Adrenal gland (tissue), 12 donors: ENCODE results near the gene PON2. TPM values are rescaled to one million over a fixed set of nuclear protein-coding genes. Genes with fewer than 3 reads are reported as not detected.

Experiments used
- DNase-seq, 7 donors: peaks; one replicate each; pipeline ENCODE4 v3.0.0-alpha.2; 2019 to 2020
- H3K27ac ChIP-seq, 5 donors: fragments of 200-600 bp; sonication (generic) in 4 of 5; 1 replicate in 3 of 5; 2 replicates in 2 of 5; pipeline versions ENCODE4 v1.5.1 to v1.8.0; 2016 to 2020; ENCODE audit warnings: mild to moderate bottlenecking in 1 of 5
- H3K27me3 ChIP-seq: fragments of 200-600 bp; 2 replicates; pipeline ENCODE4 v1.8.0; 2021
- H3K36me3 ChIP-seq, 2 donors: fragments of 200-600 bp; replicated peaks in 1 of 2; 1 replicate in 1 of 2; 2 replicates in 1 of 2; pipeline versions ENCODE4 v1.5.1 to v1.8.0; 2018 to 2022
- H3K4me1 ChIP-seq, 2 donors: fragments of 200-600 bp; replicated peaks in 1 of 2; 1 replicate in 1 of 2; 2 replicates in 1 of 2; pipeline versions ENCODE4 v1.5.1 to v1.8.0; 2018 to 2021
- H3K4me3 ChIP-seq, 4 donors: fragments of 200-600 bp; sonication (generic) in 3 of 4; one replicate each; pipeline ENCODE4 v1.5.1; 2016 to 2018
- H3K9me3 ChIP-seq, 3 donors: fragments of 200-600 bp; sonication (generic) in 1 of 3; replicated peaks in 1 of 3; 1 replicate in 2 of 3; 2 replicates in 1 of 3; pipeline versions ENCODE4 v1.5.1 to v1.8.0; 2016 to 2021
- CTCF ChIP-seq, 6 experiments: fragments of 450-650 bp in 4 of 6; fragments of 200-600 bp in 2 of 6; sonication (generic) in 1 of 6; IDR thresholded peaks; 1 replicate in 5 of 6; 2 replicates in 1 of 6; pipeline versions ENCODE4 v1.5.1 to v1.8.0; 2016 to 2021; ENCODE audit warnings: antibody characterized with exemption in 6 of 6, mild to moderate bottlenecking in 2 of 6, moderate library complexity in 1 of 6
- POLR2A ChIP-seq, 2 donors: fragments of 450-650 bp; IDR thresholded peaks; one replicate each; pipeline ENCODE4 v1.6.1; 2017; ENCODE audit warnings: antibody characterized with exemption in 2 of 2, mild to moderate bottlenecking in 2 of 2, moderate library complexity in 1 of 2
- WGBS, 4 donors: extraction: QIAGEN DNeasy Blood & Tissue Kit in 2 of 4; methylation state at CpG; one replicate each; pipeline versions ENCODE4 v1.1.5 to v1.1.7; 2013 to 2017; 5-methylcytosine and 5-hydroxymethylcytosine counted together
- intact Hi-C, 2 donors: fragments of 100-400 bp; cut with DNase I; formaldehyde crosslinking; loops; one replicate each; pipeline versions ENCODE4 v1.14.1 to v1.15.0; 2022 to 2023
- polyA plus RNA-seq, 3 donors: library from polyadenylated mRNA; stranded (reverse); fragments of 200-250 nt in 2 of 3; fragments of 350-450 nt in 1 of 3; fragmentation: Illumina TruSeq in 1 of 3; extraction: RNeasy Lipid Tissue Mini Kit (QIAGEN cat#74804) in 1 of 3; gene quantifications; one replicate each; pipeline ENCODE4 v1.2.3, GENCODE V29; 2013 to 2014
- total RNA-seq, 9 donors: library from RNA; depleted of rRNA in 4 of 9; stranded (reverse); fragments of >200 nt in 4 of 9; fragments of 120-200 nt in 1 of 9; fragmentation: NEBNext Ultra II Directional in 1 of 9; extraction: Animal tissue kit (Norgen Biotek cat#: 25700) in 1 of 9; gene quantifications; one replicate each; pipeline versions ENCODE4 v1.1.0 to v1.2.4, GENCODE V29; 2013 to 2023
- donor health status: healthy with polysubstance abuse.
- donor health status: Bipolar disorder and iron deficiency.
- donor health status: DM: yes; HTN: yes; CAD: no.
- donor health status: DM: no; HTN: no; CAD: no.
- donor health status: DM: no; HTN: no; CAD: no.
- donor health status: DM: yes; HTN: yes; CAD: no.

PON2 gene
- total and polyA plus RNA-seq, 12 donors, result 74.4 to 369 (median 230) TPM

DNA sequence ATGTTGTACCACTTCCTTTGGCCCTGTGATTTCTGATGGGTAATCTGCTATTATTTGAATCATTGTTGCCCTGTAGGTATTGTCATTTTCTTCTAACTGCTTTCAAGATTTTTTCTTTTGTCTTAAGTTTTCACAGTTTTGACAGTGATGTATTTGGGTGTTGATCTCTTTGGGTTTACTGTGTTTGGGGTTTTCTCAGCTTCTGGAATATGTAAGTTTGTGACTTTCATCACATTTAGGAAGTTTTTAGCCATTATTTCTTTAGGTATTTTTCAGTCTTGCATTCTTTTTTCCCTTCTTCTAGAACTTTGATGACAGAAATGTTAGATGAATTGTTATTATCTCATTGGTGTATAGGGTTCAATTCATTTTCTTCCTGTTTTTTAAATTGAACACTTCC is 23.1 kb upstream of the PON2 start:
- intact Hi-C loops, result no loop called here
- DNase-seq, result no peak
- no peak overlapping the region for H3K4me3 ChIP-seq

GRCh38 chr7:95454438-95455045 is 19.7 kb upstream of the PON2 start:
- Histone ChIP-seq H3K36me3 (no peaks in the 10 kb centered on the region), H3K4me1 (no peaks in the 10 kb centered on the region), H3K27me3 (no peaks in the 10 kb centered on the region), H3K9me3 (no peaks in the 10 kb centered on the region), H3K4me3 (no peak overlapping the region), H3K27ac (no peak overlapping the region)
- no peak for DNase-seq
- 77 to 82% (median 80%) methylated on average over 2 of the region's 2 CpGs for whole genome bisulfite sequencing, 4 donors
- no peak for TF ChIP-seq POLR2A (IDR thresholded peaks at IDR 0.05)
- TF ChIP-seq CTCF (IDR thresholded peaks at IDR 0.05), result no peak
- intact Hi-C loops, result no loop called here

More for the DNA sequence above, 23.1 kb upstream of the PON2 start:
- H3K9me3 ChIP-seq, result no peaks in the 10 kb centered on the region
- no peaks in the 10 kb centered on the region for H3K36me3 ChIP-seq
- H3K4me1 ChIP-seq, result no peaks in the 10 kb centered on the region
- H3K27me3 ChIP-seq, result no peaks in the 10 kb centered on the region
- H3K27ac ChIP-seq, result no peak overlapping the region
- TF ChIP-seq POLR2A (IDR thresholded peaks at IDR 0.05) (no peak), CTCF (IDR thresholded peaks at IDR 0.05) (no peak)

DNA sequence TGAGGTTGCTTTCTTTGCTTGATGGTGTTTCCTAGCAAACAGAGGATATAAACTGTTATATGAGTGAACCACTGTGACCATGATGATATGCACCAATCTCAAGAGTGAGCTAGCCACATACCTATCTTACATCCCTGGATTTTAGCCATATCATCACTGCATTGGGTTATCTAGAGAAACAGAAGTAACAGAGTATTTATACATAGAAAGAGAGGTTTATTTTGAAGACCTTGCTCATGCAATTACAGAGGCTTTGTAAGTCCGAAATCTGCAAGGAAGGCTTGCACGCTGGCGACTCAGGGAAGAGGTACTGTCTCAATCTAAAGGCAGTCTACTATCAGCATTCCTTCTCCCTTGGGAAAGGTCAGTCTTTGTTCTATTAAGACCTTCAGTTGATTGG is 11.8 kb upstream of the PON2 start:
- intact Hi-C loops, result no loop called here
- no peak for DNase-seq
- TF ChIP-seq POLR2A (IDR thresholded peaks at IDR 0.05) (no peak), CTCF (IDR thresholded peaks at IDR 0.05) (no peak)
- no peak overlapping the region for H3K27ac ChIP-seq
- H3K36me3 ChIP-seq, result no peaks in the 10 kb centered on the region
- WGBS, 4 donors, result 95 to 100% (median 97%) methylated on average over 3 of the region's 3 CpGs
- no peaks in the 10 kb centered on the region for H3K9me3 ChIP-seq
- no peaks in the 10 kb centered on the region for H3K27me3 ChIP-seq
- no peak overlapping the region for H3K4me3 ChIP-seq
- no peaks in the 10 kb centered on the region for H3K4me1 ChIP-seq

DNA sequence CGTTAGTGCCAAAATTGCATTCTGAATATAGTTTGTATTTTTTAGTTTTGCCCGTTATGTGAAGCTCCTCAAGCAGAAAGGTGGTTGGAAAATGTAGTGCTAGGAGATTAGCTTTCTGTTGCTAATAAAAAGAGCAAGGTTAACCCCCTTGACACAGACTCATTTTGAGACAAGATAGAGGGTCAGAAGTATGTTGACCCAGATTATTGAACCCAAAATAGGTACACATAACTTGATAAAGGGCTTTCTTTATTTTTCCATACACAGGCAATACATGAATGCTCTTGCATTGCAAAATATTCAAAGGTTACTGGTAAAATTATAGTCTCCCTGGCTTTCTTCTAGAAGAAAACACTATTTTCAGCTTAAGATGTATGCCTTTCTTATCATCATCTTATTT is 10.0 kb upstream of the PON2 start:
- H3K4me1 ChIP-seq, result no peaks in the 10 kb centered on the region
- intact Hi-C loops, result no loop called here
- H3K36me3 ChIP-seq, result no peaks in the 10 kb centered on the region
- WGBS, 4 donors, result 63 to 81% (median 71%) methylated on average over 2 of the region's 2 CpGs
- no peaks in the 10 kb centered on the region for H3K9me3 ChIP-seq
- no peak overlapping the region for H3K4me3 ChIP-seq
- DNase-seq, result no peak
- H3K27ac ChIP-seq, result no peak overlapping the region
- TF ChIP-seq CTCF (IDR thresholded peaks at IDR 0.05) (no peak), POLR2A (IDR thresholded peaks at IDR 0.05) (no peak)
- H3K27me3 ChIP-seq, result no peaks in the 10 kb centered on the region
